Thymus (tissue), 11 donors: ENCODE data around the gene RLN3. TPM values are rescaled to one million over a fixed set of nuclear protein-coding genes. Genes with fewer than 3 reads are reported as not detected.

ENCODE experiments used
- DNase-seq, 9 donors: peaks; one replicate each; pipeline ENCODE4 v3.0.0-alpha.2; 2013; ENCODE audit warnings: low spot score in 9 of 9, low read depth in 6 of 9, missing footprints in 1 of 9
- H3K27ac ChIP-seq, 2 donors: one replicate each; pipeline ENCODE4 v1.5.1; 2013; ENCODE audit warnings: control low read depth in 1 of 2, low read depth in 1 of 2, low read length in 1 of 2, mild to moderate bottlenecking in 1 of 2, moderate library complexity in 1 of 2
- H3K27me3 ChIP-seq, 2 donors: one replicate each; pipeline ENCODE4 v1.5.1; 2013; ENCODE audit warnings: low read length in 1 of 2; ENCODE audit not compliant: control insufficient read depth in 2 of 2, insufficient read depth in 1 of 2
- H3K36me3 ChIP-seq, 2 donors: one replicate each; pipeline ENCODE4 v1.5.1; 2013; ENCODE audit warnings: low read length in 1 of 2, mild to moderate bottlenecking in 1 of 2, moderate library complexity in 1 of 2; ENCODE audit not compliant: control insufficient read depth in 2 of 2, insufficient read depth in 2 of 2
- H3K4me1 ChIP-seq, 2 donors: one replicate each; pipeline ENCODE4 v1.5.1; 2013; ENCODE audit warnings: low read length in 2 of 2; ENCODE audit not compliant: control insufficient read depth in 2 of 2, insufficient read depth in 2 of 2
- H3K4me3 ChIP-seq, 2 donors: one replicate each; pipeline ENCODE4 v1.5.1; 2013; ENCODE audit warnings: low read length in 2 of 2, control low read depth in 1 of 2, mild to moderate bottlenecking in 1 of 2
- H3K9me3 ChIP-seq, 2 donors: one replicate each; pipeline ENCODE4 v1.5.1; 2013; ENCODE audit warnings: low read length in 1 of 2, mild to moderate bottlenecking in 1 of 2; ENCODE audit not compliant: control insufficient read depth in 2 of 2, insufficient read depth in 1 of 2
- WGBS: extraction: QIAGEN DNeasy Blood & Tissue Kit; methylation state at CpG from one replicate; pipeline ENCODE4 v1.1.7; 2013; 5-methylcytosine and 5-hydroxymethylcytosine counted together
- polyA plus RNA-seq: library from polyadenylated mRNA; stranded (reverse); fragments of 200-250 nt; gene quantifications from one replicate; pipeline ENCODE4 v1.2.3, GENCODE V29; 2013
- total RNA-seq: library from RNA; stranded (reverse); fragments of 120-200 nt; gene quantifications from one replicate; pipeline ENCODE4 v1.2.4, GENCODE V29; 2013
- donor health status: healthy.

The RLN3 gene
- total and polyA plus RNA-seq, 2 donors, result 0.18 TPM; not detected in 1

DNA sequence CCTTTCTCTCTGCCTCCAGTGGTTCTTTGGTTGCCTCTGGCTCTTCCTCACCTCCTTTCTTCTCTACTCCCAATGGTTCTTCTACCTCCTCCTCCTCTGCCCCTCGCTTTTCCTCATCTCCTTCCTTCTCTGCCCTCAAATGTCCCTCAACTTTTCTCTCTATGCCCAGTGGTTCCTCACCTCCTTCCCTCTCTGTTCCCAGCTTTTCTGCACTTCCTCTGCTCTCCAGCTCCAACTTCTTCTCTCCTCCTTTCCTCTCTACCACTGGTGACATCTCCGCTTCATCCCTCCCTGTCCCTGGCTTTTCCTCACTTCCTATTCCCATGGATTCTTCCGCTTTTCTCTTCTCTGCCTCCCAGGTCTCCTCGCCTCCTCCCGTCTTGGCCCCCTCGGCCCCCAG is 26.2 kb downstream of the RLN3 start:
- Histone ChIP-seq H3K36me3 (peaks cover 27 to 28% of the 10 kb centered on the region in 2 donors), H3K27me3 (peaks cover 20 to 50% of the 10 kb centered on the region in 2 donors), H3K27ac (no peak overlapping the region), H3K9me3 (no peaks in the 10 kb centered on the region), H3K4me1 (peaks cover 0 to 10% of the 10 kb centered on the region in 2 donors), H3K4me3 (no peak overlapping the region)
- 82% methylated on average over 6 of the region's 6 CpGs for WGBS
- DNase-seq, result no peak

GRCh38 chr19:14054721-14055120 is 26.8 kb downstream of the RLN3 start:
- DNase-seq, result no peak
- no peaks in the 10 kb centered on the region for H3K9me3 ChIP-seq
- H3K36me3 ChIP-seq, result peaks cover 24% of the 10 kb centered on the region in 2 donors
- no peak overlapping the region for H3K27ac ChIP-seq
- no peak overlapping the region for H3K4me3 ChIP-seq
- 46% methylated on average over 11 of the region's 11 CpGs for WGBS
- peaks cover 0 to 10% of the 10 kb centered on the region in 2 donors for H3K4me1 ChIP-seq
- peaks cover 22 to 56% of the 10 kb centered on the region in 2 donors for H3K27me3 ChIP-seq

DNA sequence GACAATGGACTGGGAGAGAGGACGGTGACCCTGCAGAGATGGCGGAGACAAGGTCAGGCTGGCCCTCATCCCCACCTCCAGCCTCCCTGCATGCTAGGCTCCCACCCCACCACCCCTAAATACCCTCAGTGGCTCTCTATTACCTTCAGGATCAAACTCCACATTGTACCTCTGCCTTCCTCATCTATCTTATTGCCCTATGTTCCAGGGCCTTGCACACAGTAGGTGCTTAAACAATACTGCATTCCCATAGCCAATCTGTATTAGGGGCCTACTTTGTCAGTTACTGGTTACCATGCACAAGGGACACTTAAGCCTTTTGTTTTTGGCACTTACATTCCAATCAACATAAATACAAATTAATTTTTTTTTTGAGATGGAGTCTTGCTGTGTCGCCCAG is 27.4 kb downstream of the RLN3 start:
- Histone ChIP-seq H3K27ac (no peak overlapping the region), H3K36me3 (peaks cover 20% of the 10 kb centered on the region in 2 donors), H3K27me3 (peaks cover 22 to 62% of the 10 kb centered on the region in 2 donors), H3K4me1 (peaks cover 0 to 10% of the 10 kb centered on the region in 2 donors), H3K9me3 (no peaks in the 10 kb centered on the region), H3K4me3 (no peak overlapping the region)
- WGBS, result 96% methylated on average over 3 of the region's 3 CpGs
- DNase-seq, result no peak

- Histone ChIP-seq H3K36me3 (peaks cover 12 to 13% of the 10 kb centered on the region in 2 donors), H3K4me3 (no peak overlapping the region), H3K9me3 (no peaks in the 10 kb centered on the region), H3K4me1 (peaks cover 0 to 10% of the 10 kb centered on the region in 2 donors), H3K27me3 (peaks cover 22 to 69% of the 10 kb centered on the region in 2 donors), H3K27ac (no peak overlapping the region)
- WGBS, result 95% methylated on average over 10 of the region's 10 CpGs
- no peak for DNase-seq
Measured at GRCh38 chr19:14056069-14056666, 28.2 kb downstream of the RLN3 start.

GRCh38 chr19:14056741-14057356 is 28.9 kb downstream of the RLN3 start:
- DNase-seq, result no peak
- 50% methylated on average over 19 of the region's 19 CpGs for WGBS
- H3K27me3 ChIP-seq, result peaks cover 22 to 76% of the 10 kb centered on the region in 2 donors
- no peak overlapping the region for H3K27ac ChIP-seq
- peaks cover 7 to 8% of the 10 kb centered on the region in 2 donors for H3K36me3 ChIP-seq
- peaks cover 0 to 10% of the 10 kb centered on the region in 2 donors for H3K4me1 ChIP-seq
- peak overlapping the region in 1 of 2 donors; percentile 47 for H3K4me3 ChIP-seq
- H3K9me3 ChIP-seq, result no peaks in the 10 kb centered on the region

DNA sequence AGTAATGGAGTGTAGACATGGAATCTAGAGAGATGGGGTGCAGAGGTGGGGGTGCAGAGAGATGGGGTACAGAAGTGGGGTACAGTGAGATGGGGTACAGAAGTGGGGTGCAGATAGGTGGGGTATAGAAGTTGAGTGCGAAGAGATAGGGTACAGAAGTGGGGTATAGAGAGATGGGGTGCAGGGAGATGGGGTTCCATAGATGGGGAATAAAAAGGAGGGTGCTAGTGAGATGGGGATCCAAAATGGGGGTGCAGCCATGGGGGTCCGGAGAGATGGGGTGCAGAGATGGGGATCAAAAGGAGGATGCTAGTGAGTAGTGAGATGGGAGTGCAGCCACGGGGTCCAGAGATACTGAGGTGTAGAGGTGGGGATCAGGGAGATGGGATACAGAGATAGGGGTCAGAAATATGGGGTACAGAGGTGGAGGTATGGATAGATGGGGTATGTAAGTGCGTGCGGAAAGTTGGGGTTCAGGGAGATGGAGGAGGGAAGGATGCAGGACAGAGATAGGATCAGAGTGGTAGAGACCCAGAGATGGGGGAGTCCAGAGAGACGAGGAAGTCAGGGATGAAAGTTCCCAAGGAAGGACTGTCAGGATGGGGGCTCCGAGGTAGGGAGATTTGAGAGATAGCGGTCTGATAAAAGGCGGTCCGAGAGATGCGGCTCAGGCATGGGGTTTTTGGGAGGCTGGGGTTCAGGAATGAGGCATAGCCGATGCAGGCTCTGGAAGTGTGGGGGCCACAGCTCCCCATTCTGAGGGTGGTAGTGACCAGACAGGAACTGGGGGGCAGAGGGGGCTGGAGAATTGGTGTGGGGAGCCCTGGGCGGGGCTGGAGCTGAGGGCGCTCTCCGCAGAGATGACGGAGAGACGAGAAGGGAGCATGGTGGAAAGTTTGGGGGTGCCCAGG is 30.5 kb downstream of the RLN3 start:
- no peaks in the 10 kb centered on the region for H3K9me3 ChIP-seq
- H3K36me3 ChIP-seq, result no peaks in the 10 kb centered on the region
- peaks cover 0 to 10% of the 10 kb centered on the region in 2 donors for H3K4me1 ChIP-seq
- H3K4me3 ChIP-seq, result no peak overlapping the region
- H3K27me3 ChIP-seq, result peaks cover 22 to 79% of the 10 kb centered on the region in 2 donors
- no peak overlapping the region for H3K27ac ChIP-seq
- no peak for DNase-seq
- WGBS, result 26% methylated on average over 17 of the region's 17 CpGs

DNA sequence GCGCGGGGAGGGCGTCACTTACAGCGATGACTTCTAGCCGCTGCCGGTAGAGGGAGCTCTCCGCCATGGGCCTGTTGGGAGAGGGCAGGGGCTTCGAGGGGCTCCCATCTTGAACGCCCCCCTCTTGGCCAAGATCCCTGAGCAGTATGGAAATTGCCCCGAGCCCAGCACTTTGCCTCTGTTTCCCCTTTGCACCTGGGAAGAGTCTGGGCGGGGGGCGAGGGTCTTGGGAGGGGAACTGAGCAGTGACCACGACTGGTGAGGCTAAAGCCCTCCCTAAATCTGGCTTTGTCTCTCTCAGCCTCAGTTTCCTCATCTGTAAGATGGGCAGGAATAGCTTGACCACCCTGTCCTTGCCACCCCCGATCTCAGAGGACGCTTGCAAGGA is 31.1 kb downstream of the RLN3 start:
- Histone ChIP-seq H3K36me3 (no peaks in the 10 kb centered on the region), H3K27ac (no peak overlapping the region), H3K4me3 (no peak overlapping the region), H3K4me1 (peaks cover 0 to 10% of the 10 kb centered on the region in 2 donors), H3K9me3 (no peaks in the 10 kb centered on the region), H3K27me3 (peaks cover 22 to 77% of the 10 kb centered on the region in 2 donors)
- DNase-seq, result peak in 2 of 9 donors; percentile 36 to 42
- WGBS, result 22% methylated on average over 15 of the region's 15 CpGs

DNA sequence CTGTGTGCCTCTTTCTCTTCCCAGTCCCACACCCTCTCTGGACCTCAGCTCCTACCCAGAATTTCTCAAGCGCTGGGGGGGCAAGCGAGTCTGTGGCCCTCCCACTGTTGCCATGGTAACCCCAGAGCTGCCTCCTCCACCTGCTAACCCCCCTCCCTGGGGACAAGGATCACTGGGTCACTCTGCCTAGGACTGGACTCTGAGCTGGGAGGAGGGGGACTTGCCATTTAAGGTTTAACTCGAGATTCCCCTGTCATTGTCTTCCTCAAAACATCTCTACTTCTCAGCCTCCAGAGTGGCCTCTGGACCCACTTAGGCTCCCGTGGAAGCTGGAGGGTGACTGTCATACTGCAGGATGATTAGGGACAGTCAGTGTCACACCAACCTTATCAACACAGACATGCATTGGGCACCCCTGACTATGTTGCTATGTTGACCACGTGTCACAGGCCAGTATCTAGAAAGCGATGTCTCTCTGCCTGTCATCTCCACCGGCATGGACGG is 31.8 kb downstream of the RLN3 start:
- Histone ChIP-seq H3K4me3 (no peak overlapping the region), H3K27ac (no peak overlapping the region), H3K36me3 (no peaks in the 10 kb centered on the region), H3K4me1 (peaks cover 0 to 10% of the 10 kb centered on the region in 2 donors), H3K27me3 (peaks cover 22 to 71% of the 10 kb centered on the region in 2 donors), H3K9me3 (no peaks in the 10 kb centered on the region)
- 68% methylated on average over 8 of the region's 8 CpGs for WGBS
- no peak for DNase-seq
